Myocyte (in vitro differentiated cells): ENCODE data around the gene KLF11. TPM values are rescaled to one million over a fixed set of nuclear protein-coding genes. Genes with fewer than 3 reads are reported as not detected.
"Not testable (repeated sequence)": the region's sequence is repeated elsewhere in the genome, so short reads cannot be mapped to it uniquely, and the experiment has no call there.

ENCODE experiments used
- DNase-seq: peaks from one replicate; pipeline ENCODE4 v3.0.0-alpha.2; 2012; ENCODE audit warnings: low read depth
- total RNA-seq: library from RNA; depleted of rRNA; stranded (reverse); fragments of >200 nt; gene quantifications from 2 replicates; pipeline ENCODE4 v1.2.3, GENCODE V29; 2014

Gene KLF11
- total RNA-seq, 1 donor from 2014 or later: 5.1 TPM

DNA sequence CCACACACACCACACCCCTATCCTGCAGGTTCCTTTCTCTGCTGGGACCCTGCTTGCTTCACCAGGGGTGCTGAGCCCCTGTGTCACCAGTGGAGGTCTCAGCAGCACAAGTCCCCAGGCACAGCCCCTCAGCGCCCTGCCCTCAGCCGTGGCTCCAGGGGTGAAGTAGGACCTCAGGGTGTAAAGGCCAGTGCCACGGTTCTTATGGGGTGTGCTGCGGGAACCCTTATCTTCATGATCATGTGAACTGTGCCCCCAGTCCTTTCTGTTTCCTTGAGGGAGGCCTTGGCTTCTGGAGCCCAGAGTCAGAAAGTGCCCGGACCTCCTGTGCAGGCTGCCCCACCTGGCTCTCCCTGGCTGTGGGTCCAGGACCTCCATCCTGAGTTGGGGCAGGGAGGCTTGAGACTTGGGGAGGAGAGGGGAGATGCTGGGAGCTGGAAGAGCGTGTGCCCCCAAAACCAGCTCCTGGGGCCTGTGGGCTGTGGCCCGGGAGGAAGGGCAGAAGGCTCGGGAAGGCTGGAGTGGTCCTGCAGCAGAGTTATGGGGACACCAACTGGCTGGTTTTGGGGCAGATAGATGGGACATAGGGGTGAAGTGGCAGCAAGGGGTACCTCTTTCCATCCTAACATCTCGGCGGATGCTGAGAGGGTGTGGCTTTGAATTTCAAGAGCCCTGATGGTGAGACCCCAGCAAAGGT lies 20.2 kb upstream of the KLF11 start:
- no peak for DNase-seq

GRCh38 chr2:10026940-10027569 lies 16.3 kb upstream of the KLF11 start:
- no peak for DNase-seq

DNA sequence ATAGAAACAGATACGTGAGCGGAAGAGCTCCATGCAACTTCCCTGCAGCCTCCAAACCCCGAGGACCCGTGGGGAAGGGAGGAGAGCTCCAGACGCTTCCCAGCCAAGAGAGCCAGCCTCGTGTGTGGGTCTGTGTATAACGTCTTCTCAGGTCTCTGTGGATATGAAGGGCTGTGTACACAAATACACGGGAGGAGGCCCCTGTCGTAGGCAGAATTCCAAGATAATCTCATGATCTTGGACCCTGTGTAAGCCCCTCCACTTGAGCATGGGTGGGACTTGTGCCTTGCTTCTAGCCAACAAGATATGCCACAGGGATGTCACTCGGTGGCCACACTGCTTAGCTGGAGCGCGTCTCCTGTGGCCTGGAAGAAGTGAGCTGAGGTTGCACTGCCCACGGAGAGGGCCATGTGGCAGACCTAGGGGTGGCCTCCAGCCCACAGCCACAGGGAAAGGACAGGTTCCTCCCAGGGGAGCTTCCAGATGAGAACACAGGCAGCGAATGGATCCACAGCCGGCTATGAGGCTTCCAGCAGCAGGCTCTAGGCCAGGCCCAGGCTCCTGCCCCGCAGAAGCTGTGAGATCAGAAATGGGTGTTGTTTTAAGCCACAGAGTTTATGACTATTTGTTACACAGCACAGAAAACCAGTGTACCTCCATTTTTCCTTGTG lies 15.6 kb upstream of the KLF11 start:
- DNase-seq: no peak

GRCh38 chr2:10028407-10028987 lies 14.9 kb upstream of the KLF11 start:
- DNase-seq: no peak

DNA sequence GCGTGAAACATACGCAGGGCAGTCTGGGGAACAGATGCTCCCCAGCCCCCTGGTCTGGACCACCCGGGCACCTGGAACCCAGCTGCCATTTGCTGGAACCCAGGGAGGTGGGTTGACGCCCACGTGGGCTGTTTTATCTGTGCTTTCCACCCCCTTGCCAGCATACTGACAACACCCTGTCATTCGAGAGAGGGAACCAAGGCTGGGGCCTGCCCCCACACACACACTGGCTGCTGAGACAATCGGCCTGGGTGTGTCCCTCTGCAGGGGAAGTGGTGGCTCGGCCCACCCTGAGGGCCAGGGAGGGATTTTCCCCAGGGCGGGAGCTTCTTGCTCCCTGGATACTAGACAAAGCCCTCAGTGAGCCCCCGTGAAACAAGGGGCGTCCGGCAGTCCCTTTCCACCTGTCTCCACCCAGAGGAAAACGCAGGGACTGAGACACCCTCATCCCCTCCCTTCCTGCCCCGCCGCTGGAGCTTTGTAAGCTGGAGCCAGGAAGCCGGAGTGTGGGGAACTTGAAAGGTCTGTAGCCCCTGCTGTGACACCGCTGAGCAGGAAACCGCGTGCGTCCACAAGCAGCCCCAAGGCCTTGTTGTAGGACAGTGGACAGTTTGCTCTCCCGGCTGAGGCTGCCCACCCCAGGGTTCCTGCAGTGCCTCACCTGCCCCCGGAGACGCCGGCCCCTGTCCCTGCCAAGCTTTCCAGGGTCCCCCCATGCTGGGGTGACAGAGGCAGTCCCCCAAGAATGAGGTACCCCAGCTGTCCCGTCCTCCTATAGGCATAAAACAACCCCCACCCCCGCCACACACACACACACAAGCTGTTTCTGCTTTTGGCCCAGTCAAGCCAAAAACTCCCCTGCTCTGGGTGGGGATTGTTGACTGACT lies 14.1 kb upstream of the KLF11 start:
- DNase-seq: no peak

- no peak for DNase-seq
These were observed 13.5 kb upstream of the KLF11 start for GRCh38 chr2:10029875-10030223.

DNA sequence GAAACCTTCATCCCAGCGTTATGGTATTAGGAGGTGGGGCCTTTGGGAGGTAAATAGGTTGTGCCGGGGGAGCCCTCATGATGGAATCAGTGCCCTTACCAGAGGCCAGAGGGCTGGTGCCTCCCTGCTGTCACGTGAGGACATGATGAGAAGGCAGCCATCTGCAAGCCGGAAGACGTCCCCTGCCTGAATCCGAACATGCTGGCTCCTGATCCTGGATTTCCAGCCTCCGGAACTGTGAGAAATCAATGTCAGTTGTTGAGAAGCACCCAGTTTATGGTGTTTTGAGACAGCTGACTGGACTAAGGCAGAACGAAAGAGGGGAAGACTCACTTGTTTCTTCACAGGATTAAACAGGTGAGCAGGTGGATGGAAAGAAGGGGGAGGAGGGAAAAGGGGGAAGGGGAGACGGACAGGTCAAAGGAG lies 13.0 kb upstream of the KLF11 start:
- DNase-seq: no peak

- DNase-seq: not testable (repeated sequence)
These were observed 12.6 kb upstream of the KLF11 start for GRCh38 chr2:10030798-10031197.

GRCh38 chr2:10031886-10032745 lies 11.2 kb upstream of the KLF11 start:
- no peak for DNase-seq

GRCh38 chr2:10032746-10033105 lies 10.6 kb upstream of the KLF11 start:
- DNase-seq: no peak

DNA sequence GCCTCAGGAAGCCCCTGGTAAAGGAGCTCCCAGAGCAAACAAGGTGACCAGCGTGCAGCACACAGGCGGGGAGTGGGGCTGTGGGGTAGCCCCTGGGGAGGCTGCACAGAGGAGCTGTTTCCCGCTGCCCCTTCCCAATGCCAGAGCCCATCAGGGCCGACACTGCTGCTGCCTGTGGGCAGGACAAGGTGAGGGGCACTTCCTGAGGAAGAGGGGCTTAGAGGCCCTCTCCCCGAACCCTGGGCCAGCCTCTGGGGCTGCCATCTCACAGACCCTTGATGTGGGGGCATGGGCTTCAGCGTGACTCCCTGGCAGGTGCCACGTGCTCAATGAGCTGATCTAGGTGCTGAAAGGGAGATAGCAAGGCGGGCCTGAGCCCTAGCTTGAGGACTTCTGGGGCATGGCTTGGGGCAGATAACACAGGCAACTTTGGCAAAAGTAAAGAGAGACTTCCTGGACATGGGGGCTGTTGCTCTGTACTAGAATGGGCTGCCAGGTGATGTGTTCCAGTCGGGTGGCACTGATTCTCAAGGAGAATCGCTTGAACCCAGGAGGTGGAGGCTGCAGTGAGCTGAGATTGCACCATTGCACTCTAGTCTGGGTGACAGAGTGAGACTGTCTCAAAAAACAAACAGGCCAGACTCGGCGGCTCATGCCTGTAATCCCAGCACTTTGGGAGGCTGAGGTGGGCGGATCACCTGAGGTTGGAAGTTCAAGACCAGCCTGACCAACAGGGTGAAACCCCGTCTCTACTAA lies 9.9 kb upstream of the KLF11 start:
- DNase-seq: no peak

DNA sequence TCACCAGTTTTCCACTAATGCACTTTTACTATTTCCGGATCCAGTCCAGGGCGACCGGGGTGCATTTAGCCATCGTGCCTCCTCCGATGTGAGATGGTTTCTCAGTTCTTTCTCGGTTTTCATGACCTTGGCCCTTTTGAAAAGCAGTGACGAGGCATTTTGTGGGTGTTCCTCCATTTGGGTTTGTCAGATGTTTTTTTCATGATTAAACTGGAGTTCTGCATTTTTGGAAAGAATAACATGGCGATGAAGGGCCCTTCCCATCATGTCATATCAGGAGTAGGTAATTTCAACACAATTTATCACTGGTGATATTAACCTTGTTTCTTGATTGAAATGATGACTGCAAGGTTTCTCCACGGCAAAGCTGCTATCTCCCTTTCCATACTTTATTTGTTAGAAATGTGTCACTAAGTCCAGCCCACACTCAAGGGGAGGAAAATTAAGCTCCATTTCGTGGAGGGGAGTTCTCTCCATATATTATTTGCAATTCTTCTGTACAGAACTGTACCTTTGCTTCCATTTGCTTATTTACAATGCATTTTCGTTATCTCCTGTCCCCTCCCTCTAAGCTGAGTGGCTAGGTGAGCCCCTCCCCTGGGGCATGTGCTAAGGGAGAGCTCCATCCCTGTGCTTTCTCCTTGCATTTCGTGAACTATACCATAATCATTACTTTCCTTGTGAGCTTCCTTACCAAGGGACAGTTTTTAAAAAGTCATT lies 8.9 kb upstream of the KLF11 start:
- no peak for DNase-seq

GRCh38 chr2:10035053-10035422 lies 8.3 kb upstream of the KLF11 start:
- DNase-seq: no peak

- no peak for DNase-seq
These were observed 7.7 kb upstream of the KLF11 start for GRCh38 chr2:10035633-10036032.

DNA sequence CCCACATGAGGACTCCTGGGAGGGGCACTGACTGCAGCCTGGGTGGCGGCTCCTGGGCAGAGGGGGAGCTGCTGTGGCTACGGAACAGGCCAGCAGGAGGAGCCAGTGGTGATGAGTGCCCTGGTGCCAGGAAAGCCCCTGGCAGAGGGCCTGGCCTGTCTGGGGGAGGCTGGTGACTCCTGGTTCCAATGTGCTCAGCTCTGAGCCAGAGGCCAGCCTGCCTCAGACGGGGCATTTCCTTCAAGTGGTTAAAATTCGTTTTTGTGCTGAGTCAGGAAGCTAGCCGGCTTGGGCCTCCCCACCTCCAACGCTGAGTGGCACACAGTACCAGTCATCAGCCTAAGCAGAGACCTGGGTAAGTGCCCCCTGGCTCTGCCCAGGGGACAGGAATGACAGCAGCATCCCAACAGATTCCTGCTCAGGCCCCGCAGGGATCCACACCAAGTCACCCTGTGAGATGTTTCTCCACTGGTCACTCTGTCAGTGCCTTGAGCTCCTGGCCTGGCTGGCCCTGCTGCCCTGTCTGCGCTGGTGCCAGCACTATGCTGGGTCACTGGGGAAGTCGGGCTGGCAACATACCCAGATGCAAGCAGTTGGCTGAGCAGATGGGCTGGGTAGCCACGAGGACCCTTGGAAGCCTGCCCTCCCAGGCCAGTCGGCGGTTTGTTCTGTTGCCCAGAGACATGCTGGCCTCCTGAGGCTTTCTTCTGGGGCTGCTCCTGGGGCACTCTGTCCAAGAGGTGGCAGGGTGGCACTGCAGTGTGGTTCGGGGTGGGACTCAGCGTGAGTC lies 7.1 kb upstream of the KLF11 start:
- peak; percentile 96 for DNase-seq

DNA sequence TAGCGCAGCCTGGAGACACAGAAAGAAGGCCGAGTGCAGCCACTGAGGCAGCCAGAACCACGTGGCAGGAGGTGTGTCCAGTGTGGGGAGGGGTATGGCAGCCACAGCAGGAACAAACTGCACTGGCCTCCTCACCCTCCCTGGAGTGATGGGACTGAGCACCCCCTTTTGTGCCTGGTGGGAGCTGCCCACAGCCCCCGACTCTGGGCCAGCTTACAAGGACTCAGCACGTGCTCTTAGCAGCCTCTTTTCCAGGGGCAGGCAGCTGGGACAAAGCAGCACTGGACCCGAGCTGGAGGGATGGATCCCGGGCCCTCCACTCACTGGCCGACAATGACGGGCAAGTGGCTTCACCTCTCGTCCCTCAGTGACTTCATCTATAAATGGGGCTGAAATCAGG lies 5.2 kb upstream of the KLF11 start:
- DNase-seq: no peak

DNA sequence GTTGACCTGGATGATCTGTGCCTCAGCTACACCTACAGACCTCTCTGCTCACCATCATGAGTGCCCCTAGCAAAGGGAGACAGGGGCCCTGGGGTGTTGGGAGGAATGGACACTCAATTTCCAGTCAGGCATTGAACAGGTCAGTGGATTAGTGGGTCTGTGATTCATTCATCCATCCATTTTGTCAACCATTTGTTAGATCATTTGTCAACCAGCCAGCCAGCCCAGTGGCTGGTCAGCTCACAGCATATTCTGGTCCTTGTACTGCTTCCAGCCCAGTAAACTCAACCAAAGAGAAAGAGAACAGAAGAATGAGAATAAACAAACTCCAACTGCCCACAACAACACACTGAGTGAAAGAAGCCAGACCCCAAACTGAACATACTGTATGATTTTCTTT lies 4.6 kb upstream of the KLF11 start:
- peak; percentile 65 for DNase-seq
